GM10248 (cell line): ENCODE data around the gene UQCR11.
A peak's percentile ranks its signal among the peaks of the same experiment; 100 is the strongest.

Experiments
- CTCF ChIA-PET: fragments of 300-600 bp; sonication (Branson Sonifier 250); formaldehyde crosslinking; extraction: SDS; loops from one replicate; lab custom pipeline; 2021; ENCODE audit warnings: antibody characterized with exemption; lab: Yijun Ruan, JAX
- POLR2A ChIA-PET: fragments of 350-650 bp; sonication (Branson Sonifier 250); formaldehyde crosslinking; extraction: SDS; loops from one replicate; lab custom pipeline; 2020; ENCODE audit warnings: antibody characterized with exemption; lab: Yijun Ruan, JAX
- DNase-seq: peaks from one replicate; pipeline ENCODE4 v3.0.0; 2012; ENCODE audit errors: extremely low spot score
- TF ChIP-seq, protein P1 (sequence below): IDR thresholded peaks from 2 replicates; pipeline ENCODE4 v1.5.1; 2012; ENCODE audit warnings: mild to moderate bottlenecking, low read depth; ENCODE audit errors: extremely low read depth, missing control alignments, control extremely low read depth

UQCR11 gene

GRCh38 chr19:1621574-1621973 lies 16.3 kb upstream of the UQCR11 start:
- ChIA-PET CTCF (no interaction called here), POLR2A (no interaction called here)
- TF ChIP-seq, protein P1, sequence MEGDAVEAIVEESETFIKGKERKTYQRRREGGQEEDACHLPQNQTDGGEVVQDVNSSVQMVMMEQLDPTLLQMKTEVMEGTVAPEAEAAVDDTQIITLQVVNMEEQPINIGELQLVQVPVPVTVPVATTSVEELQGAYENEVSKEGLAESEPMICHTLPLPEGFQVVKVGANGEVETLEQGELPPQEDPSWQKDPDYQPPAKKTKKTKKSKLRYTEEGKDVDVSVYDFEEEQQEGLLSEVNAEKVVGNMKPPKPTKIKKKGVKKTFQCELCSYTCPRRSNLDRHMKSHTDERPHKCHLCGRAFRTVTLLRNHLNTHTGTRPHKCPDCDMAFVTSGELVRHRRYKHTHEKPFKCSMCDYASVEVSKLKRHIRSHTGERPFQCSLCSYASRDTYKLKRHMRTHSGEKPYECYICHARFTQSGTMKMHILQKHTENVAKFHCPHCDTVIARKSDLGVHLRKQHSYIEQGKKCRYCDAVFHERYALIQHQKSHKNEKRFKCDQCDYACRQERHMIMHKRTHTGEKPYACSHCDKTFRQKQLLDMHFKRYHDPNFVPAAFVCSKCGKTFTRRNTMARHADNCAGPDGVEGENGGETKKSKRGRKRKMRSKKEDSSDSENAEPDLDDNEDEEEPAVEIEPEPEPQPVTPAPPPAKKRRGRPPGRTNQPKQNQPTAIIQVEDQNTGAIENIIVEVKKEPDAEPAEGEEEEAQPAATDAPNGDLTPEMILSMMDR = no peak
- no peak for DNase-seq

DNA sequence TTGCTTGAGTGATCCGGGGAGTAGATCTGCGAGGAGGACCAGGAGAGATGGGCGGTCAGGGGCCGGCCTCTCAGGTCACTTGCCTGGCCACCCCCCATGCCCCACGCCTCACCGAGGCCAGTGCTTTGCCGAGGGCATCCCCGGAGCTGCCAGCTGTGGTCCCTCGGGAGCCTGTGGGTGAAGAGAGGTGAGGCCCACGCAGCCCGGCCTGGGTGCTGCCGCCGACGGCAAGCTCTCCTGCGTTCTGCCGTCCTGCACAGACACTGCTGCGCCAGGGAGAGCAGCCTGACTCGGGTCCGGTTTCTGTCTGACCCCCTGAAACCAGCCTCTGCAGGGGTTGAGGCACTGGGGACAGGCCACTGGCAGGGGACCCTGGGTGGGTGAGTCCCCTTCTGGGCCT lies 15.8 kb upstream of the UQCR11 start:
- ChIA-PET CTCF (interaction anchor here (1.1 kb wide), 1 partner anchor 205 kb away, joined by 3 read pairs; no protein-coding TSS in a partner anchor), POLR2A (no interaction called here)
- TF ChIP-seq, protein P1 = no peak
- no peak for DNase-seq

- TF ChIP-seq, protein P1 = no peak
- no peak for DNase-seq
- CTCF ChIA-PET = interaction anchor here (1.1 kb wide), 1 partner anchor 206 kb away, joined by 3 read pairs; no protein-coding TSS in a partner anchor
- POLR2A ChIA-PET = no interaction called here
Observed at GRCh38 chr19:1620502-1620901, 15.2 kb upstream of the UQCR11 start.

GRCh38 chr19:1619703-1620102 lies 14.4 kb upstream of the UQCR11 start:
- POLR2A ChIA-PET = no interaction called here
- DNase-seq = no peak
- TF ChIP-seq, protein P1 = no peak
- CTCF ChIA-PET = no interaction called here

- no peak for DNase-seq
- ChIA-PET POLR2A (no interaction called here), CTCF (no interaction called here)
- TF ChIP-seq, protein P1 = no peak
Observed at GRCh38 chr19:1619094-1619439, 13.8 kb upstream of the UQCR11 start.

DNA sequence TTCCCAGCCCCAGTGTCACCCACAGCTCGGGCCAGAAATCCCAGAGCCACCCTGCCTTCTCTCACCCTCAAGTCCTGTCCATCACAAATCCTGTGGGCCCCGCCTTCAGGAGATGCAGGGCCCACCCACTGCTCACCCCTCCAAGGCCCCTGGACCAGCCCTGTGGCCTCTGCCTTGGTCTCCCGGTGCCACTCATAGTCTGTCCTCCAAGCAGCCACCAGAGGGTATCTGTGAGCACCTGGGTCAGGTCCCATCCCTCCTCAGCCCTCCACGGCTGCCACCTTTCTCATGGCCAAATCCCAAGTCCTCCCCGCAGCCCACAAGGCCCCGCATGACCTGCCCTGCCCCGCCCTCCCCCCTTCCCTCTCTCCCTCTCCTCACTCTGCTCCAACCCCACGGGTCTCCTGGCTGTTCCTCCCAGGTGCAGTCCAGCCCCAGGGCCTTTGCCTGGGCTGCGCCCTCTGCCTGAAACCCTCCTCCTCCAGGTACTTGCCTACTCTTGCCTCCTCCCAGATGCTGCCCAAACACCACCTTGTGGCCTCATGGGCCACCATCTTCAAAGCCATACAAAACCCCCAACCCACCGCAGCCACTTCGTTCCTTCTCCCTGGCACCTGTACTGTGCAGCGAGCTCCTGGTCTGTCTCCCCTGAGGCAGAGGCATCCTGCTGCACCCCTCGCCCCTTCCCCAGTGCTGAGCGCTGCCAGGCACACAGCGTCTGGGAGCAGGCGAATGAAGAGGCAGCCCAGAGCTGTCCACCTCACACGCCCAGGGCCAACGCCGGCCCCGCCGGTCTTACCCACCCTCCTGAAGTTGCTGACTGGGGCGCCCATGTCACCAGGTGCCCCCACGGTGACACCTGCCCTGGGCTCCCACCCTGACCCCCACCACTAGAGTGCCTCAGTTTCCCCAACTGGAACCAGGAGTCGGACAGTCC lies 13.2 kb upstream of the UQCR11 start:
- TF ChIP-seq, protein P1 = peak; percentile 54
- CTCF ChIA-PET = interaction anchor here (1.3 kb wide), 1 partner anchor 31 kb away, joined by 3 read pairs; no protein-coding TSS in a partner anchor
- POLR2A ChIA-PET = no interaction called here
- peak; percentile 73 for DNase-seq
